BJ (cell line): ENCODE measurements around the gene ARHGAP45. TPM values are rescaled to one million over a fixed set of nuclear protein-coding genes. Genes with fewer than 3 reads are reported as not detected.

Experiments used
- CTCF ChIA-PET: fragments of 350-600 bp; formaldehyde crosslinking; extraction: SDS; loops from one replicate; lab custom pipeline; 2021; ENCODE audit warnings: antibody characterized with exemption, inconsistent platforms; lab: Yijun Ruan, JAX
- POLR2A ChIA-PET: fragments of 300-600 bp; sonication (Branson Sonifier 250); formaldehyde crosslinking; extraction: SDS; loops from one replicate; lab custom pipeline; 2021; ENCODE audit warnings: antibody characterized with exemption; lab: Charles Lee
- DNase-seq: peaks from one replicate; pipeline ENCODE4 v3.0.0-alpha.2; 2011; ENCODE audit warnings: low read depth
- H3K27me3 ChIP-seq: 2 replicates; pipeline ENCODE4 v1.6.0; 2011; ENCODE audit warnings: low read length; ENCODE audit not compliant: control insufficient read depth, insufficient read depth
- H3K36me3 ChIP-seq: 2 replicates; pipeline ENCODE4 v1.5.1; 2011; ENCODE audit warnings: low read length; ENCODE audit not compliant: control insufficient read depth, insufficient read depth
- H3K4me3 ChIP-seq: 2 replicates; pipeline ENCODE4 v1.5.1; 2011; ENCODE audit warnings: low read depth, mild to moderate bottlenecking, control low read depth, low read length
- polyA plus RNA-seq: library from polyadenylated mRNA; depleted of rRNA; stranded (reverse); fragments of >200 nt; gene quantifications from 2 replicates; pipeline ENCODE4 v1.2.3, GENCODE V29; 2011
- TF ChIP-seq, protein P1 (sequence below): IDR thresholded peaks from 2 replicates; pipeline ENCODE4 v1.5.1; 2011; ENCODE audit warnings: low read depth, mild to moderate bottlenecking, control low read depth, inconsistent platforms, low read length, moderate library complexity; ENCODE audit not compliant: insufficient read depth

ARHGAP45 gene
- polyA plus RNA-seq, 1 experiment: 0.13 TPM

DNA sequence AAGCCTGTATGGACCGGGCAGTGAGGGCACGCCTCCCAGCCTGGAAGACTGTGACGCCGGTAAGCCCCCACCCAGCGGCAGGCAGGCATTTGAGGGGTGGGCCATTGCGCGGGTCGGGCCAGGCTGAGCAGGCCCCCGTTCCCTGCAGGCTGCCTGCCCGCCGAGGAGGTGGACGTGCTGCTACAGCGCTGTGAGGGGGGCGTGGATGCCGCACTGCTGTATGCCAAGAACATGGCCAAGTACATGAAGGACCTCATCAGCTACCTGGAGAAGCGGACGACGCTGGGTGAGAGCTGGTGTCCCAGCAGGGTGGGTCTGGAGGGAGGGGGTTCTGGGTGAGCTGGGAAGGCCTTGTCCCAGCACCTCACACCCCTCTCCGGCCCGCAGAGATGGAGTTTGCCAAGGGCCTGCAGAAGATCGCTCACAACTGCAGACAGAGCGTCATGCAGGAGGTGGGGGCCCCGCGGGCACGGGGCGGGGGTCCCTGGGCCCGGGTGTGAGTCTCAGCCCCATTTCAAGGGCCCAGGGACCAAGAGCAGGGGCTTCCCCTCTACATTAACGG lies 7.1 kb downstream of the ARHGAP45 start:
- TF ChIP-seq, protein P1, sequence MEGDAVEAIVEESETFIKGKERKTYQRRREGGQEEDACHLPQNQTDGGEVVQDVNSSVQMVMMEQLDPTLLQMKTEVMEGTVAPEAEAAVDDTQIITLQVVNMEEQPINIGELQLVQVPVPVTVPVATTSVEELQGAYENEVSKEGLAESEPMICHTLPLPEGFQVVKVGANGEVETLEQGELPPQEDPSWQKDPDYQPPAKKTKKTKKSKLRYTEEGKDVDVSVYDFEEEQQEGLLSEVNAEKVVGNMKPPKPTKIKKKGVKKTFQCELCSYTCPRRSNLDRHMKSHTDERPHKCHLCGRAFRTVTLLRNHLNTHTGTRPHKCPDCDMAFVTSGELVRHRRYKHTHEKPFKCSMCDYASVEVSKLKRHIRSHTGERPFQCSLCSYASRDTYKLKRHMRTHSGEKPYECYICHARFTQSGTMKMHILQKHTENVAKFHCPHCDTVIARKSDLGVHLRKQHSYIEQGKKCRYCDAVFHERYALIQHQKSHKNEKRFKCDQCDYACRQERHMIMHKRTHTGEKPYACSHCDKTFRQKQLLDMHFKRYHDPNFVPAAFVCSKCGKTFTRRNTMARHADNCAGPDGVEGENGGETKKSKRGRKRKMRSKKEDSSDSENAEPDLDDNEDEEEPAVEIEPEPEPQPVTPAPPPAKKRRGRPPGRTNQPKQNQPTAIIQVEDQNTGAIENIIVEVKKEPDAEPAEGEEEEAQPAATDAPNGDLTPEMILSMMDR: no peak
- POLR2A ChIA-PET: no interaction called here
- peaks cover 6% of the 10 kb centered on the region for H3K27me3 ChIP-seq
- no peaks in the 10 kb centered on the region; the same call in 1 of the 2 replicates for H3K36me3 ChIP-seq
- no peak overlapping the region for H3K4me3 ChIP-seq
- DNase-seq: no peak
- CTCF ChIA-PET: interaction anchor here (2.2 kb wide), 1 partner anchor 9 kb away, joined by 10 read pairs; no protein-coding TSS in a partner anchor

DNA sequence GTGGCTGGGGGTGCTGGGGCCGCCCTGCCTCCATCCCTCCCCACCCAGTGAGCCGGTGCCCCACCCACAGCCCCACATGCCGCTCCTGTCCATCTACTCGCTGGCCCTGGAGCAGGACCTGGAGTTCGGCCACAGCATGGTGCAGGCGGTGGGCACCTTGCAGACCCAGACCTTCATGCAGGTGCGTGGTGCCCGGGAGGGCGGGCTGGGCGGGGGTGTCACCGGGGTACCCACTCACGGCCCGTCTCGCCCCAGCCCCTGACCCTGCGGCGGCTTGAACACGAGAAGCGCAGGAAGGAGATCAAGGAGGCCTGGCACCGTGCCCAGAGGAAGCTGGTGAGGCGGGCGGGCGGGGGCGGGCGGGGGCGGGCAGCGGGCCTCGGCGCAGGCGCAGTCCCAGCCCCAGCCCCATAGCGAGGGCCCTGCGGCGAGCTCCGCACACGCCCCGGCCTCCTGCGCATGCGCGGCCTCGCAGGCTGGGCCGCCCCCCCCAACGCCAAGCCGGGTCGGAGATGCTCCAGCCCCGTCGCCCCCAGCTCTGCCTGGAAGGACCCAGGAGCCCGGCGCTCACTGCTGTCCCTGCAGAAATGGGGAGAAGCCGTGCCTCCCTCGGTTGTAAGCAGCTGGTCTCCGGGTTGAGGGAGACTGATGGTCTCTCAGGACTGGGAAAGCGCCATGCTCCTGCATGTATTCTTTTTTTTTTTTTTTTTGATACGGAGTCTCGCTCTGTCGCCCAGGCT lies 7.7 kb downstream of the ARHGAP45 start:
- TF ChIP-seq, protein P1: no peak
- ChIA-PET CTCF (interaction anchor here (2.2 kb wide), 1 partner anchor 10 kb away, joined by 10 read pairs; no protein-coding TSS in a partner anchor), POLR2A (no interaction called here)
- no peak for DNase-seq
- no peak overlapping the region for H3K4me3 ChIP-seq
- H3K36me3 ChIP-seq: no peaks in the 10 kb centered on the region
- H3K27me3 ChIP-seq: peaks cover 6% of the 10 kb centered on the region

DNA sequence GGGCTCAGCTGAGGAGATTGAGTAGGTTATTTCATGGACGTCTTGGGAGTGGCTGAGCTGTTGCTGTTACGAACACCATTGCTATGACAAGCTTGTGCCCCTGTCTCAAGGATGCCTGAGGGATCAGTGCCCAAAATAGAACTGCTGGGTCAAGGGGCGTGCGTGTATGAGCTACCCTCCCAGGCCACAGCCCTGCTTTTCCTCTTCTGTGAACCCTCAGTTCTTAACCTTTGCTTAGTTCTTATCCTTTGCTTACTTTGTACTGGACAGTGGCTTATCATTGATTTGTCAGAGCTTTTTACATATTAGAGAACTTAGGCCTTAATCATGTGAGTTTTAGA lies 9.0 kb downstream of the ARHGAP45 start:
- TF ChIP-seq, protein P1: no peak
- Histone ChIP-seq H3K27me3 (peaks cover under 1% of the 10 kb centered on the region), H3K4me3 (no peak overlapping the region), H3K36me3 (no peaks in the 10 kb centered on the region)
- no peak for DNase-seq
- ChIA-PET POLR2A (no interaction called here), CTCF (interaction anchor here (1.7 to 2.2 kb wide), 2 partner anchors 9 to 11 kb away, joined by 6 to 10 read pairs; partner anchors contain the start of gene ARHGAP45)

DNA sequence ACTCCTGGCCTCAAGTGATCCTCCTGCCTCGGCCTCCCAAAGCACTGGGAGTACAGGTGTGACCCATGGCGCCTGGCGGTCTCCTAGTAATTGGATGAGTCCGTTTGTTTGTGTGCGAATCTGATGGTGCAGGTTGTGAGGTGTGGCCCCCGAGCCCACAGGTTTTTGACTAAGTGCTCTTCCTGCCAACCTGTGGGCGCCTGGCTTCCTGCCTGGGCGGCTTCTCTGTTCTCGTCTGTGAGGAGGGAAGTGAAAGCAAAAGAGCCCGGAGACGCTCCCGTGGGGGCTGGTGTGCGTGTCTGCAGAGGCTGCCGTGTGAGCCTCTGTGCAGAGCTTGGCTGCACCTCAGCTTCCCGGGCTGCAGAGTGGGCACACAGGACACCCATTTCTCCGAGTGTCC lies 10.0 kb downstream of the ARHGAP45 start:
- Histone ChIP-seq H3K4me3 (no peak overlapping the region), H3K36me3 (no peaks in the 10 kb centered on the region), H3K27me3 (no peaks in the 10 kb centered on the region)
- no peak for DNase-seq
- CTCF ChIA-PET: interaction anchor here (1.7 kb wide), 1 partner anchor 10 kb away, joined by 6 read pairs; the partner anchor contains the start of gene ARHGAP45
- POLR2A ChIA-PET: interaction anchor here (0.6 kb wide), 2 partner anchors 11 to 13 kb away, joined by 5 read pairs; no protein-coding TSS in a partner anchor
- TF ChIP-seq, protein P1: no peak

DNA sequence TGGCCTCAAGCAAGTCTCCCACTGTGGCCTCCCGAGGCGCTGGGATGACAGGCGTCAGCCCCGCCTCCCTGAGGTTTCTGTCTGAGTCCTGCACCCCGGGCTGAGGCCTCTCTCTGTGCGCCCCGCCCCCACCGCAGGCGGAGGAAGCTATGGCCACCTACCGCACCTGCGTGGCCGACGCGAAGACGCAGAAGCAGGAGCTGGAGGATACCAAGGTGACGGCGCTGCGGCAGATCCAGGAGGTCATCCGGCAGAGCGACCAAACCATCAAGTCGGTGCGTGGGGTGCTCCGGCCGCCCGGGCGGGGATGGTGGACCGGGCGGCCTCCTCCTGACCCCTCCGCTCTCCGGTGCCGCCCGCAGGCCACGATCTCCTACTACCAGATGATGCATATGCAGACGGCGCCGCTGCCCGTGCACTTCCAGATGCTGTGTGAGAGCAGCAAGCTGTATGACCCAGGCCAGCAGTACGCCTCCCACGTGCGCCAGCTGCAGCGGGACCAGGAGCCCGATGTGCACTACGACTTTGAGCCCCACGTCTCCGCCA lies 12.7 kb downstream of the ARHGAP45 start:
- DNase-seq: no peak
- TF ChIP-seq, protein P1: no peak
- POLR2A ChIA-PET: interaction anchor here (0.7 kb wide), 1 partner anchor 187 kb away, joined by 6 read pairs; no protein-coding TSS in a partner anchor
- no peak overlapping the region for H3K4me3 ChIP-seq
- no peaks in the 10 kb centered on the region for H3K27me3 ChIP-seq
- no peaks in the 10 kb centered on the region for H3K36me3 ChIP-seq
- CTCF ChIA-PET: no interaction called here
